Endothelial cell of umbilical vein (primary cell): Measurements from ENCODE around the gene HNRNPLL. TPM values are rescaled to one million over a fixed set of nuclear protein-coding genes. Genes with fewer than 3 reads are reported as not detected.
A peak's percentile ranks its signal among the peaks of the same experiment; 100 is the strongest.

Experiments
- BruUV-seq: library from RNA; stranded (reverse); fragments of 400-500 nt; replicated peaks from 2 replicates; lab custom pipeline; 2021; lab: Mats Ljungman, UMichigan
- CTCF ChIA-PET: fragments of 300-600, 350-600 bp; sonication (Branson Sonifier 250); formaldehyde crosslinking; loops from one replicate; lab custom pipeline; 2021; ENCODE audit warnings: antibody characterized with exemption, inconsistent platforms; lab: Charles Lee
- POLR2A ChIA-PET: fragments of 300-600, 350-600 bp; sonication (Branson Sonifier 250); formaldehyde crosslinking; loops from one replicate; lab custom pipeline; 2021; ENCODE audit warnings: antibody characterized with exemption, inconsistent platforms; lab: Charles Lee
- DNase-seq: peaks from one replicate; pipeline ENCODE4 v3.0.0-alpha.2; 2011; ENCODE audit warnings: low read depth, low spot score
- FAIRE-seq: peaks from 2 replicates; lab custom pipeline; 2011; peaks lifted over from hg19 to GRCh38; lab: Jason Lieb, UNC
- H2AFZ ChIP-seq: 2 replicates; pipeline ENCODE4 v1.6.0; 2012; ENCODE audit warnings: low read depth, low read length, control low read depth, inconsistent platforms
- H3K27ac ChIP-seq: 2 replicates; pipeline ENCODE4 v1.5.1; 2011; ENCODE audit warnings: low read depth, mild to moderate bottlenecking, control low read depth, low read length, moderate library complexity; ENCODE audit not compliant: insufficient read depth
- H3K27me3 ChIP-seq, 2 experiments: 2 replicates each; pipeline versions ENCODE4 v1.6.0 to v1.6.1; 2011; ENCODE audit warnings: low read length in 2 of 2, mixed read lengths in 1 of 2; ENCODE audit not compliant: control insufficient read depth in 2 of 2, insufficient read depth in 2 of 2
- H3K36me3 ChIP-seq, 2 experiments: 2 replicates in 1 of 2; 3 replicates in 1 of 2; pipeline ENCODE4 v1.5.1; 2011; ENCODE audit warnings: low read length in 2 of 2, mild to moderate bottlenecking in 1 of 2, moderate library complexity in 1 of 2; ENCODE audit not compliant: control insufficient read depth in 2 of 2, insufficient read depth in 2 of 2; ENCODE audit errors: extremely low read depth in 1 of 2
- H3K4me1 ChIP-seq: 3 replicates; pipeline ENCODE4 v1.5.1; 2011; ENCODE audit warnings: mild to moderate bottlenecking, low read length; ENCODE audit not compliant: control insufficient read depth, insufficient read depth; ENCODE audit errors: extremely low read depth
- H3K4me2 ChIP-seq: 2 replicates; pipeline ENCODE4 v1.6.1; 2011; ENCODE audit warnings: low read length, control low read depth, mixed read lengths; ENCODE audit not compliant: insufficient read depth
- H3K4me3 ChIP-seq, 3 experiments: fragments of 200-600 bp in 1 of 3; sonication (generic), shearing (Covaris generic) in 1 of 3; replicated peaks in 1 of 3; 2 replicates each; pipeline ENCODE4 v1.5.1; 2011 to 2016; ENCODE audit warnings: control low read depth in 3 of 3, low read length in 3 of 3, mild to moderate bottlenecking in 2 of 3, inconsistent platforms in 1 of 3, low read depth in 1 of 3, moderate library complexity in 1 of 3; ENCODE audit not compliant: insufficient read depth in 1 of 3
- H3K79me2 ChIP-seq: 2 replicates; pipeline ENCODE4 v1.6.0; 2012; ENCODE audit warnings: low read length, inconsistent platforms; ENCODE audit not compliant: control insufficient read depth, insufficient read depth
- H3K9ac ChIP-seq: replicated peaks from 2 replicates; pipeline ENCODE3; 2011; ENCODE audit warnings: low read length, control low read depth; ENCODE audit not compliant: insufficient read depth; ENCODE audit errors: extremely low read depth
- H3K9me1 ChIP-seq: replicated peaks from 3 replicates; pipeline ENCODE4 v1.6.0; 2011; ENCODE audit warnings: mild to moderate bottlenecking, low read length; ENCODE audit not compliant: control insufficient read depth, insufficient read depth; ENCODE audit errors: extremely low read depth
- H3K9me3 ChIP-seq: replicated peaks from 2 replicates; pipeline ENCODE4 v1.5.1; 2012; ENCODE audit warnings: low read length, inconsistent platforms; ENCODE audit not compliant: control insufficient read depth, insufficient read depth
- H4K20me1 ChIP-seq: replicated peaks from 2 replicates; pipeline ENCODE3; 2011; ENCODE audit warnings: mild to moderate bottlenecking, low read length; ENCODE audit not compliant: control insufficient read depth, insufficient read depth; ENCODE audit errors: extremely low read depth
- CTCF ChIP-seq, 2 donors: IDR thresholded peaks; 1 replicate in 1 of 2; 2 replicates in 1 of 2; pipeline ENCODE4 v1.5.1; 2011; ENCODE audit warnings: low read length in 2 of 2, mild to moderate bottlenecking in 2 of 2, moderate library complexity in 2 of 2, control low read depth in 1 of 2, inconsistent platforms in 1 of 2, low read depth in 1 of 2; ENCODE audit not compliant: insufficient read depth in 1 of 2; ENCODE audit errors: extremely low read depth in 1 of 2
- EZH2 ChIP-seq: IDR thresholded peaks from 2 replicates; pipeline ENCODE4 v1.6.1; 2012; ENCODE audit warnings: borderline replicate concordance, low read depth, mild to moderate bottlenecking, moderate library complexity, low read length, inconsistent platforms; ENCODE audit not compliant: severe bottlenecking
- FOS ChIP-seq: IDR thresholded peaks from 2 replicates; pipeline ENCODE4 v1.6.1; 2011; ENCODE audit warnings: mild to moderate bottlenecking, low read length, moderate library complexity, borderline replicate concordance; ENCODE audit not compliant: insufficient read depth
- GATA2 ChIP-seq: IDR thresholded peaks from 2 replicates; pipeline ENCODE4 v1.7.0; 2011; ENCODE audit warnings: low read depth, mild to moderate bottlenecking, moderate library complexity, mixed read lengths, low read length; ENCODE audit not compliant: insufficient read length, insufficient read depth
- JUN ChIP-seq: IDR thresholded peaks from 2 replicates; pipeline ENCODE4 v1.6.1; 2011; ENCODE audit warnings: borderline replicate concordance, low read depth; ENCODE audit not compliant: insufficient read length, insufficient read depth
- MYC ChIP-seq: IDR thresholded peaks from one replicate; pipeline ENCODE4 v1.6.1; 2011; ENCODE audit warnings: mild to moderate bottlenecking, low read depth, low read length
- POLR2A ChIP-seq: IDR thresholded peaks from 2 replicates; pipeline ENCODE4 v1.6.1; 2012; ENCODE audit warnings: low read depth, mild to moderate bottlenecking, control low read depth, low read length
- POLR2AphosphoS5 ChIP-seq: IDR thresholded peaks from 2 replicates; pipeline ENCODE4 v1.6.1; 2012; ENCODE audit warnings: low read depth, mild to moderate bottlenecking, control low read depth, low read length, moderate library complexity; ENCODE audit not compliant: insufficient read depth
- dilution Hi-C: fragments of 300-500 bp; cut with MboI; formaldehyde crosslinking; loops from one replicate; pipeline ENCODE4 v1.15.0; 2019; ENCODE audit warnings: low sequenced_read_pairs; ENCODE audit not compliant: extremely low pct_ligation_motif_present
- intact Hi-C: fragments of 100-400 bp; cut with micrococcal nuclease; formaldehyde crosslinking; loops from one replicate; pipeline ENCODE4 v1.10.0; 2022
- polyA plus RNA-seq, 4 experiments: library from polyadenylated mRNA; depleted of rRNA in 3 of 4; stranded (reverse) in 3 of 4; unstranded in 1 of 4; fragments of >200 nt; gene quantifications; 2 replicates each; pipeline versions ENCODE4 v1.2.1 to v1.2.3, GENCODE V29; 2011 to 2012; ENCODE audit warnings: missing spikeins in 1 of 4
- total RNA-seq: library from RNA; stranded (reverse); gene quantifications from 2 replicates; pipeline ENCODE4 v1.2.3, GENCODE V29; 2021
- TF ChIP-seq, protein P1 (sequence below): IDR thresholded peaks from 2 replicates; pipeline ENCODE4 v1.6.1; 2011; ENCODE audit not compliant: insufficient read depth, insufficient read length

The HNRNPLL gene
- total and polyA plus RNA-seq, 2 donors (not counting 3 experiments of a cell fraction or from before 2014, with no cell fraction given) = 19.8 to 56.2 TPM

- POLR2A ChIA-PET = interaction anchor here (6.4 kb wide), 1 partner anchor 151 kb away, joined by 64 read pairs; the partner anchor contains the start of gene SRSF7
- no peaks in the 10 kb centered on the region for H3K9me3 ChIP-seq
- intact Hi-C loops = no loop called here
- TF ChIP-seq FOS = no peak
- TF ChIP-seq POLR2A = no peak
- no peak for TF ChIP-seq EZH2
- TF ChIP-seq CTCF (IDR thresholded peaks at IDR 0.05; ENCODE audit: extremely low read depth in 1 of 2, insufficient read depth in 1 of 2, low read depth in 1 of 2, low read length in 2 of 2) = no peak
- TF ChIP-seq MYC = no peak
- TF ChIP-seq POLR2AphosphoS5 = no peak
- no peak for TF ChIP-seq JUN
- TF ChIP-seq GATA2 = no peak
- TF ChIP-seq, protein P1, sequence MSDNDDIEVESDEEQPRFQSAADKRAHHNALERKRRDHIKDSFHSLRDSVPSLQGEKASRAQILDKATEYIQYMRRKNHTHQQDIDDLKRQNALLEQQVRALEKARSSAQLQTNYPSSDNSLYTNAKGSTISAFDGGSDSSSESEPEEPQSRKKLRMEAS = no peak
- CTCF ChIA-PET = interaction anchor here (1.2 to 5.9 kb wide), 5 partner anchors 17 to 124 kb away, joined by 3 to 69 read pairs (median 6); no protein-coding TSS in a partner anchor
- FAIRE-seq (no peak), DNase-seq (peak; percentile 24)
- peaks cover 2% of the 10 kb centered on the region for H3K9me1 ChIP-seq
- H3K9ac ChIP-seq = peak overlapping the region; percentile 81
- H3K4me1 ChIP-seq = peaks cover 23% of the 10 kb centered on the region
- H3K4me2 ChIP-seq = peak overlapping the region; percentile 95
- no peaks in the 10 kb centered on the region for H3K36me3 ChIP-seq
- BruUV-seq = no TSS peak
- dilution Hi-C loops = no loop called here
- H3K27ac ChIP-seq = no peak overlapping the region
- H3K79me2 ChIP-seq = peaks cover 70% of the 10 kb centered on the region
- no peaks in the 10 kb centered on the region for H3K27me3 ChIP-seq
- H4K20me1 ChIP-seq = peaks cover 18% of the 10 kb centered on the region
- no peak overlapping the region for H2AFZ ChIP-seq
- peak overlapping the region; percentile 95 to 99 (median 98) for H3K4me3 ChIP-seq
These were observed 2.4 kb downstream of the HNRNPLL start for GRCh38 chr2:38600242-38600891.
